ENCODE data around the gene GCAT.

DNA sequence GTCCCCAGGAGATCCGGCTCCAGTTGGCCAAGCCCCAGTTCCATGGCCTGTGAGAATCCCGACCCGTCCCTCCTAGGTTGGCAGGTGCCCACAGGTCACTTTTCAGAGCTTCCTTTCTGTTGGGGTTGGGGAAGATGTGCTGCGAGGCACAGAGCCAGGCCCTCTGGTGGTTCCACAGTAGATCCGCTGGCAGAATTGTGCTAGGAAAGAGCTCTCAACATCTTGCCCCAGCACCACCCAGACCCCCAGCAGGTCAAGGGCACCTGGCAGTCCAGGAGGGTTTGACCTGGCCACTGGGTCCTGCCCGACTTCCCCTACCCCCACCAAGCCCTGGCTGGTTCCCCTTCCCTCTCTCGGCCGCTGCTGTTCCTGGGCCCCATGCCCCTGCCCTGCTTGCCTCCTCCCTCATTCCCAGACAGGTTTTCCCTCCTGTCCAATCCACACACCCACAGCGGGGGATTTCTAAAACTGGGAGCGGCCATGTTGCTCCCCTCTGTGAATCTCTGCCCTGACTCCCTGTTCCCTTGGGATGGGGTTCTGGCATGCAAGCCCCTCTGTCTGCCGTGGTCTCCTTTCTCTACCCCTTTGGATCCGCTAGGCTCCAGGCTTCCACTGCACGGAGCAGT lies 26.2 kb upstream of the GCAT start:
- no peak for TF ChIP-seq POLR2A (IDR thresholded peaks at IDR 0.05)
- TF ChIP-seq EP300 (IDR thresholded peaks at IDR 0.05) = no peak
